CMK (cell line): ENCODE data around the gene CLTC.

Experiments used
- DNase-seq: peaks from one replicate; pipeline ENCODE4 v3.0.0-alpha.2; 2010; ENCODE audit warnings: low read depth

The CLTC gene

DNA sequence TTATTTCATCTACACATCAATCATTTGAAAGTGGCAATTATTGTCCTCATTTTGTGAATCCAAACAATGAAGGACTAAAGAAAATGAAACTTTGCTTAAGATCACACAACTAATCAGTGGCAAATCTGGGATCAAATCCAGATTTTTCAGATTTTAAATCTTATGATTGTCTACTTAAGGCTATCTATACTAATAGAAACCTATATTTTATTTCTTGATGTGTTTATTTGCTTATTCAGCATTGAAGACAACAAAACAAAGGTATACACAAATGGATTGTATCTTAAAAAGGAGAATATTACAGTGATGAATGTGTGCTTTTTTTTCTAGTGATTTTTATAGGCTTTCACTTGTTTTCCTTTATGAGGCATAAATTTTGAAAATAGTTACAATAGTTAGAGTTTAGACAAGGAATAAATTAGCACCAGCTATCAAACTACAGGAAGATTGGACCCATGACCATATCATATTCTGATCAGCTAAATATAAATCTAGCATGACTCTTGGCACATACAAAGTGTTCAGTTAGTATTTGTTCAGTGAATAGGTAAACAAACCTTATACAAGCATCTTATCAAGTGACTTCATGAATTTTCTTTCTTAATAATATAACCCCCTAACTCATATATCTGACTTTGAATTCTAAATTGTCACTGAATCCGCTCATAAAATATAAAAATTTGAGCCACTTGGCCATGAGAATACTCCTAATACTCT, 108.3 kb downstream of the CLTC start:
- no peak for DNase-seq

DNA sequence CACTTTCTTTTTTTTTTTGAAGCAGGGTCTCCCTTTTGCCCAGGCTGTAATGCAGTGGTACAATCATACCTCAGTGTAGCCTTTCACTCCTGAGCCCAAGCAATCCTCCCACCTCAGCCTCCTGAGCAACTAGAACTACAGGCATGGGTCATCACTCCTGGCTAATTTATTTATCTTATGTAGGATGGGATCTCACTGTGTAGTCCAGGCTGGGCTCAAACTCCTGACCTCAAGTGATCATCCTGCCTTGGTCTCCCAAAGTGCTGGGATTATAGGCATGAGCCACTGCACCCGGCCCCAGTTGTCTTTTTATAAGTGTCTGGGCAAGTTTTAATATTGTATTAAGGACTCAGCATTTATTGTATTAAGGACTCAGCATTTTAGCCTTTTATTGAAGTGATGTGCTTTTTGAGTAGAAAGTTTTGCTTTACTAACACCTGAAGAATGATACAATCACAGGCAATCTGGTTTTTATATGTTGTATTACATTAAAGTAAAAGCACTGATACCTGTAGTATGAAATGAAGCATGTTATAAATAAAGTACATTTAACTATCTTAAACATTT, 110.7 kb downstream of the CLTC start:
- DNase-seq: no peak

DNA sequence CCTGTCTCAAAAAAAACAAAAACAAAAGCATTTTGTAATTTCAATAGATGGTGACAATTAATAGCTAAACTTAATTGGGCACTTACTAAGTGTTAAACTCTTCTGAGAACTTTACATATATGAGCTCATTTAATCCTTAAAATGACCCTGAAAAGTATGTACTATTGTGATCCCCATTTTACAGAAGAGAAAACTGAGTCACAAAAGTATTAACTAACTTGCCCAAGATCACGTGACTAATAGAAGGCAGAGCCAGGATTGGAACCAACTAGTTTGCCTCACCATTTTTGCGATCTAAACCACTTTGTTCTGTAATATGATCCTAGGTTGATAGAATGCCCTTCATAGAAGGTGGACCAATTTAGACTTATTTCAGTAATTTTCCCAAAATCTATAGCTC, 114.0 kb downstream of the CLTC start:
- no peak for DNase-seq

DNA sequence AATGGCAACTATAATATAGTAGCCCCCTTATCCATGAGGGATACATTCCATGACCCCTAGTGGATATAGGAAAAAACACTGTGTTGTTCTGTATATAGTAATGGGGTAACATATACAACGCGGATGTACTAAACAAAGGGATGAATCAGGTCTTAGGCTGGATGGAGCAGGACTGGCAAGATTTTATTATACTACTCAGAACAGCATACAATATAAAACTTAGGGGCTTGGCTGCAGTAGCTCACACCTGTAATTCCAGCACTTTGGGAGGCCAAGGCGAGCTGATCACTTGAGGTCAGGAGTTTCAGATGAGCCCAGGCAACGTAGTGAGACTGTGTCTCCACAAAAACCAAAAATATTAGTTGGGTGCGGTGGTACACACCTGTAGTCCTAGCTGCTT, 114.5 kb downstream of the CLTC start:
- DNase-seq: no peak

DNA sequence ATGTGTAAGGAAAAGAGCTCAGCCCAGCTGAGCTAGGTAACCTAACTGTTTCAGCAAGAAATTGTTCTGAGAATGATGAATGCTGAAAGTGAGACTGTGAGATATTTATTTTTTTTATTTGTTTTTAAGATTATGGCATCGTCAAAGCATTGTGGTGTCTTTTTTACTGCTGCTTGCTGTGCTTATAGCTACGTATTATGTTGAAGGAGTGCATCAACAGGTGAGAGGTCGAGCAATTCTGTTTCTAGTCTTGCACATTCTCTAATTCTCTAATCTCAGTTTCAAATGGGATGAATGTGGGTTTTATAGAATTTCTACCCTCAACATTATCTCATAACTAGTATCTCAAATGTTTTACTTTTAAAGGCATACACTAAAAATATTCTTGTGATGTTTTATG, 117.6 kb downstream of the CLTC start:
- no peak for DNase-seq

DNA sequence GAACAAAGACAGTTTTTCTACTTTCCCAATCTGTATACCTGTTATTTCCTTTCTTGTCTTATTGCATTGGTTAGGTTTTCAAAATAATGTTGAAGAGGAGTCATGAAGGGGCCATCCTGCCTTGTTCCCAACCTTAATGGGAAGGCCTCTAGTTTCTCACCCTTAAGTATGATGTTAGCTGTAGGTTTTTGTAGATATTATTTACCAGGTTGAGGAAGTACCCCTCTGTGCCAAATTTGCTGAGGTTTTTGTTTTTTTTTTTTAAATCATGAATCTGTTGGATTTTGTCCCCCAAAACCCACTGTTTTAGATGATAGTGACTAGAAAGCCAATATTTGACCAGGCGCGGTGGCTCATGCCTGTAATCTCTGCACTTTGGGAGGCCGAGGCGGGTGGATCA, 124.1 kb downstream of the CLTC start:
- no peak for DNase-seq

DNA sequence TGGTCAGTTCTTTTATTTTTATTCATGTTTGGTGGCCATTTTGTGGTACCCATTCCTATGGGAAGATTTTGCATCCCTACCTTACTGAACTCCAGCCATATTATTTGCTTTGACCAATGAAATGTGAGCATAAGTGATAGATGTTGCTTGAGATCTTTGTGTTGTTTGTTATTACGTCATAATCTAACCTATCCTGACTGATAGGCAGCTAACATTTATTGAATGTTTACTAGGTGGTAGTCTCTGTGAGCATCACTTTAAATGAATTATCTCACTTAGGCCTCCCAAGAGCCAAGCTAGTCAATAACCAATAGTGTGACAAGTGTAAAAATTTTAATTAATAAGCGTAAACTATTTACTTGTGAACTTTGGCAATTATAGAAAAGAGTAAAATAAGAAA, 125.3 kb downstream of the CLTC start:
- no peak for DNase-seq
